GM18907 (cell line): ENCODE data around the gene STOML1.
"Not testable (repeated sequence)": the region's sequence is repeated elsewhere in the genome, so short reads cannot be mapped to it uniquely, and the experiment has no call there.

Source experiments
- ATAC-seq: cut with Tn5 transposase; IDR thresholded peaks from one replicate; pipeline ENCODE4 v1.9.1; 2021; ENCODE audit warnings: mild to moderate bottlenecking, moderate library complexity; ENCODE audit not compliant: unreplicated experiment

The STOML1 gene

GRCh38 chr15:73965758-73966113 lies 26.4 kb downstream of the STOML1 start:
- ATAC-seq, result peak; percentile 63

- peak; percentile 33 for ATAC-seq
Observed at GRCh38 chr15:73965094-73965757, 26.9 kb downstream of the STOML1 start.

- peak; percentile 56 for ATAC-seq
Observed at GRCh38 chr15:73964736-73965093, 27.4 kb downstream of the STOML1 start.

GRCh38 chr15:73962433-73962832 lies 29.7 kb downstream of the STOML1 start:
- ATAC-seq, result no peak

- not testable (repeated sequence) for ATAC-seq
Observed at GRCh38 chr15:73960472-73961070, 31.5 kb downstream of the STOML1 start.

GRCh38 chr15:73959801-73960200 lies 32.3 kb downstream of the STOML1 start:
- ATAC-seq, result no peak

- ATAC-seq, result no peak
Observed at GRCh38 chr15:73959012-73959581, 33.0 kb downstream of the STOML1 start.

GRCh38 chr15:73957785-73958184 lies 34.3 kb downstream of the STOML1 start:
- no peak for ATAC-seq

GRCh38 chr15:73957276-73957675 lies 34.8 kb downstream of the STOML1 start:
- no peak for ATAC-seq

GRCh38 chr15:73956743-73957135 lies 35.4 kb downstream of the STOML1 start:
- ATAC-seq, result no peak

- ATAC-seq, result no peak
Observed at GRCh38 chr15:73955861-73956742, 36.0 kb downstream of the STOML1 start.

- no peak for ATAC-seq
Observed at GRCh38 chr15:73955326-73955725, 36.8 kb downstream of the STOML1 start.

GRCh38 chr15:73954188-73955145 lies 37.6 kb downstream of the STOML1 start:
- ATAC-seq, result no peak

- no peak for ATAC-seq
Observed at GRCh38 chr15:73952913-73953750, 39.0 kb downstream of the STOML1 start.

GRCh38 chr15:73952171-73952912 lies 39.8 kb downstream of the STOML1 start:
- ATAC-seq, result no peak

GRCh38 chr15:73951601-73952000 lies 40.5 kb downstream of the STOML1 start:
- ATAC-seq, result no peak

- peak; percentile 57 for ATAC-seq
Observed at GRCh38 chr15:73950831-73951561, 41.1 kb downstream of the STOML1 start.

GRCh38 chr15:73950479-73950830 lies 41.6 kb downstream of the STOML1 start:
- ATAC-seq, result no peak
